ENCODE data around the gene DHX8. TPM values are rescaled to one million over a fixed set of nuclear protein-coding genes. Genes with fewer than 3 reads are reported as not detected.

Gene DHX8
- total RNA-seq, 1 experiment from 2014 or later, result 66.8 TPM

DNA sequence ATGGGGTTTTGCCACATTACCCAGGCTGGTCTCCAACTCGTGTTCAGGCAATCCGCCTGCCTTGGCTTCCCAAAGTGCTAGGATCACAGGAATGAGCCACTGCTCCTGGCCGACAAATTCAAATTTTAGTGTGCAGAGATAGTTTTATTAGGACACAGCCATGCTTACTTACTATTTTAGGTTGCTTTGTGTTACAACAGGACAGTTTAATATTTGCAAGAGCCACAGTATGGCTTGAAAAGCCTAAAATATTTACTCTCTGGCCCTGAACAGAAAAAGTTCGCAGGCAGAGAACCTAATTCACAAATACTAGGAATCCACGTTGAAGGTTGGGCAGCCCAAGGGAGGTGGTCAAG lies 75.0 kb downstream of the DHX8 start:
- CTCF ChIA-PET, result interaction anchor here (1.0 kb wide), 1 partner anchor 13 kb away, joined by 4 read pairs; the partner anchor contains the start of gene ETV4

DNA sequence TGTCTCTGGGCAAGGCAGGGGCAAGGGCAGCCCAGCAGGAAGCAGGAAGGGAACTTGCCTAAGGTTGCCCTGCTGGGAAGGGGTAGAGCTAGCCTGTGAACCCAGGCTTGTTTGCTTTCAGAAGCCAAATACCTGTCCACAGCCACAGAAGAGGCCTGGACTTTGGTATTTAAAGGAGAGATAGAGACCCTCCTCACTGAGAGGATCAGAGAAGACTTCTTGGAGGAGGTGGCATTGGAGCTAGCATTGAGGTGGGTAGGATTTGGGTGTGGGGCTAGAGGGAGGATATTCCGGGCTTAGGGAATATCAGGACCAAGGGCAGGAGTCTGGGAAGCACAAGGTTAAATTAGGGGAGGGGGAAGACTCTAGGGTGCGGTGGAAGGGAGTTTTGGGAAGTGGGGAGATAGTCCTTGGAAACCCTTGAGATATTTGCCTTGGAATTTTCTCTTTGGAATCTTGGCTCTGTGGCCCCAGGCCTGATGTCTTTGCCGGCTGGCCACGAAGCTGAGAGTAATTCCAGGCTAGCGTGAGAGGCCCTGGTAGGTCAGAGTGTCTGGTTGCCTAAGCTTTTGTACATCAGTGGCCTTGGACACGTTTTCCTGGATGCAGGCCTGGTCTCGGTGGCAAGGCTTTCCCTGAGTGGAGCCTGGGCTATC lies 75.5 kb downstream of the DHX8 start:
- no peaks in the 10 kb centered on the region for H3K36me3 ChIP-seq (ENCODE audit: control insufficient read depth, insufficient read depth, low read length)
- Mint-ChIP-seq H3K4me1 (ENCODE audit: low read depth, unreplicated experiment) (peaks cover 40% of the 10 kb centered on the region), H3K27me3 (ENCODE audit: insufficient read depth, unreplicated experiment) (no peaks in the 10 kb centered on the region), H3K36me3 (ENCODE audit: insufficient read depth, unreplicated experiment) (no peaks in the 10 kb centered on the region), H3K9me3 (ENCODE audit: unreplicated experiment) (no peaks in the 10 kb centered on the region), H3K27ac (ENCODE audit: unreplicated experiment) (peak overlapping the region; percentile 66), H3K4me3 (ENCODE audit: unreplicated experiment) (no peak overlapping the region)
- BruUV-seq (replicated peaks), result no TSS peak
- ChIA-PET CTCF (interaction anchor here (0.9 kb wide), 1 partner anchor 208 kb away, joined by 3 read pairs; no protein-coding TSS in a partner anchor), POLR2A (no interaction called here)
- intact Hi-C loops (cut with micrococcal nuclease; ENCODE audit: unreplicated experiment), result no loop called here
- peaks cover 41% of the 10 kb centered on the region for H3K4me1 ChIP-seq
- TF ChIP-seq, protein P1, sequence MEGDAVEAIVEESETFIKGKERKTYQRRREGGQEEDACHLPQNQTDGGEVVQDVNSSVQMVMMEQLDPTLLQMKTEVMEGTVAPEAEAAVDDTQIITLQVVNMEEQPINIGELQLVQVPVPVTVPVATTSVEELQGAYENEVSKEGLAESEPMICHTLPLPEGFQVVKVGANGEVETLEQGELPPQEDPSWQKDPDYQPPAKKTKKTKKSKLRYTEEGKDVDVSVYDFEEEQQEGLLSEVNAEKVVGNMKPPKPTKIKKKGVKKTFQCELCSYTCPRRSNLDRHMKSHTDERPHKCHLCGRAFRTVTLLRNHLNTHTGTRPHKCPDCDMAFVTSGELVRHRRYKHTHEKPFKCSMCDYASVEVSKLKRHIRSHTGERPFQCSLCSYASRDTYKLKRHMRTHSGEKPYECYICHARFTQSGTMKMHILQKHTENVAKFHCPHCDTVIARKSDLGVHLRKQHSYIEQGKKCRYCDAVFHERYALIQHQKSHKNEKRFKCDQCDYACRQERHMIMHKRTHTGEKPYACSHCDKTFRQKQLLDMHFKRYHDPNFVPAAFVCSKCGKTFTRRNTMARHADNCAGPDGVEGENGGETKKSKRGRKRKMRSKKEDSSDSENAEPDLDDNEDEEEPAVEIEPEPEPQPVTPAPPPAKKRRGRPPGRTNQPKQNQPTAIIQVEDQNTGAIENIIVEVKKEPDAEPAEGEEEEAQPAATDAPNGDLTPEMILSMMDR (IDR thresholded peaks at IDR 0.05; ENCODE audit: insufficient read depth in 1 of 2, low read depth in 1 of 2, low read length in 1 of 2, severe bottlenecking in 1 of 2, unreplicated experiment in 1 of 2), result no peak
- no peaks in the 10 kb centered on the region for H3K27me3 ChIP-seq (replicated peaks; ENCODE audit: control insufficient read depth, insufficient read depth, low read length)
- no peak for DNase-seq
- no peaks in the 10 kb centered on the region for H3K9me3 ChIP-seq
- no peak overlapping the region for H3K4me3 ChIP-seq (ENCODE audit: low read depth, low read length)

More for the DNA sequence above, 75.0 kb downstream of the DHX8 start:
- Mint-ChIP-seq H3K4me1 (ENCODE audit: low read depth, unreplicated experiment) (peaks cover 36% of the 10 kb centered on the region), H3K36me3 (ENCODE audit: insufficient read depth, unreplicated experiment) (no peaks in the 10 kb centered on the region), H3K27me3 (ENCODE audit: insufficient read depth, unreplicated experiment) (no peaks in the 10 kb centered on the region), H3K4me3 (ENCODE audit: unreplicated experiment) (no peak overlapping the region), H3K9me3 (ENCODE audit: unreplicated experiment) (no peaks in the 10 kb centered on the region), H3K27ac (ENCODE audit: unreplicated experiment) (peak overlapping the region; percentile 66)
- H3K9me3 ChIP-seq, result no peaks in the 10 kb centered on the region
- no TSS peak for BruUV-seq (replicated peaks)
- H3K4me3 ChIP-seq (ENCODE audit: low read depth, low read length), result no peak overlapping the region
- DNase-seq, result no peak
- POLR2A ChIA-PET, result no interaction called here
- no peaks in the 10 kb centered on the region for H3K27me3 ChIP-seq (replicated peaks; ENCODE audit: control insufficient read depth, insufficient read depth, low read length)
- intact Hi-C loops (cut with micrococcal nuclease; ENCODE audit: unreplicated experiment), result no loop called here
- no peaks in the 10 kb centered on the region for H3K36me3 ChIP-seq (ENCODE audit: control insufficient read depth, insufficient read depth, low read length)
- peaks cover 43% of the 10 kb centered on the region for H3K4me1 ChIP-seq
- TF ChIP-seq, protein P1 (IDR thresholded peaks at IDR 0.05; ENCODE audit: insufficient read depth in 1 of 2, low read depth in 1 of 2, low read length in 1 of 2, severe bottlenecking in 1 of 2, unreplicated experiment in 1 of 2), result no peak

DNA sequence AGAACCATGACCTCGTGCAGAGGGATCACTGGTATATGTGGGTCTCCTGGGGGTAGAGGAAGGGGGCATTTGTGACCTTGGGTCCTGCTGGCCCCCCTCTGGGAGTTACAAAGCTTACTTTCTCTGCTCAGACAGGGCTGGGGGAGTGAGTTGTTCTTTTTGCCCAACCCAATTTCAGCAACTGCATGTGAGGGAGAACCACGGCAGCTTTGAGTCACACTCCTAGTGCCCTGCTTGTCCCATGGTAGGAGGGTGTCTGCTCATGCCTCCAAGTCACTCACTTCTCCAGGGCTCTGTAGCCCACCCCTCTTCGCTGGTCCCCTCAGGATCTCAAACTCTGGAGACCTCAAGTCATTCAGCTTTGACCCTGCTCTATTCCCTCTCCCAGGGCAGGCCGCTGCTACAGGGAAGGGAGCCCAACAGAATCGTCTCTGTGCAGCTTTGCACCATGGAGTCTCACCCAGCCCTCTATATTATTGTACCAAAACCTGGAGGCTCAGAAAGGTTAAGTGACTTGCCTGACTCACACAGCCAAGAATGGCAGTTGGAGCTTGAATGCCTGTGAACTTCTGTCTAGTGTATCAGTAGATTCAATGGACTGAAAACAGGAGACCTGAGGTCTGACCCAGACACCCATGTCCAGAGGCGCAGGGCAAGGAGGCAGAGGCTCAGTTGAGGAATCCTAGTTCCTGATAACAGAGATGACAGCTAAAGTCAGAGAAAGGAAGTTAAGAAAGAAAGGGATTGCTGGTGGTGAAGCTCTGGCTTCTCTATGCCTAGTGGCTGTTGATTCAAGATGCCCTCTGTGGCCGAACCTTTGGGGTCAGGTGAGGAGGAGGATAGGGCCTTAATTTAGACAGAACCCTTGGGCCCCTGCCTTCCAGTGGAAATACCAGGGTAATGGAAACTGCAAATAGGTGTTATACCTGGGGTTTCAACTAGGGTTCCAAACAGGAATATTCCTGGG lies 77.0 kb downstream of the DHX8 start:
- ChIA-PET CTCF (interaction anchor here (0.5 to 1.2 kb wide), 4 partner anchors 13 to 206 kb away, joined by 3 to 6 read pairs (median 4); no protein-coding TSS in a partner anchor), POLR2A (interaction anchor here (0.5 kb wide), 1 partner anchor 17 kb away, joined by 11 read pairs; no protein-coding TSS in a partner anchor)
- no peak overlapping the region for H3K27ac Mint-ChIP-seq (ENCODE audit: unreplicated experiment)
- no peaks in the 10 kb centered on the region for H3K36me3 ChIP-seq (ENCODE audit: control insufficient read depth, insufficient read depth, low read length)
- peaks cover 40% of the 10 kb centered on the region for H3K4me1 Mint-ChIP-seq (ENCODE audit: low read depth, unreplicated experiment)
- H3K4me1 ChIP-seq, result peaks cover 27% of the 10 kb centered on the region
- H3K36me3 Mint-ChIP-seq (ENCODE audit: insufficient read depth, unreplicated experiment), result no peaks in the 10 kb centered on the region
- no TSS peak for BruUV-seq (replicated peaks)
- intact Hi-C loops (cut with micrococcal nuclease; ENCODE audit: unreplicated experiment), result no loop called here
- H3K27me3 ChIP-seq (replicated peaks; ENCODE audit: control insufficient read depth, insufficient read depth, low read length), result no peaks in the 10 kb centered on the region
- no peaks in the 10 kb centered on the region for H3K9me3 Mint-ChIP-seq (ENCODE audit: unreplicated experiment)
- DNase-seq, result no peak
- no peaks in the 10 kb centered on the region for H3K9me3 ChIP-seq
- no peak overlapping the region for H3K4me3 Mint-ChIP-seq (ENCODE audit: unreplicated experiment)
- no peak overlapping the region for H3K4me3 ChIP-seq (ENCODE audit: low read depth, low read length)
- TF ChIP-seq, protein P1 (IDR thresholded peaks at IDR 0.05; ENCODE audit: insufficient read depth in 1 of 2, low read depth in 1 of 2, low read length in 1 of 2, severe bottlenecking in 1 of 2, unreplicated experiment in 1 of 2), result no peak
- no peaks in the 10 kb centered on the region for H3K27me3 Mint-ChIP-seq (ENCODE audit: insufficient read depth, unreplicated experiment)
